ENCODE data around the gene SLC25A30.

DNA sequence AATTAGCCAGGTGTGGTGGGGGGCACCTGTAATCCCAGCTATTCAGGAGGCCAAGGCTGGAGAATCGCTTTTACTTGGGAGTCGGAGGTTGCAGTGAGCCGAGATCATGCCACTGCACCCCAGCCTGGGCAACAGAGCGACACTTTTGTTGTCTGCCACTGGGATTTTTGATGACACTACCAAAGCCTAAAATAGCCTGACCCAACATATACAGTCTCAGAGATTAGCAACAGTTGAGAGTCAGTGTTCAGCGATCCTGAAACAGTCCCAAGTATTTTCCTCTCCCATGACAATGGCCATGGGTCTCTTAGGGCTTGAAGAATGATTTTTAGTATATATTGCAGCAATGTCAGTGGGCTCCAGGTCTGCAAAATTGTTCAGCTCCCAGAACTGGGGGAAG lies 32.9 kb downstream of the SLC25A30 start:
- TF ChIP-seq, protein P1, sequence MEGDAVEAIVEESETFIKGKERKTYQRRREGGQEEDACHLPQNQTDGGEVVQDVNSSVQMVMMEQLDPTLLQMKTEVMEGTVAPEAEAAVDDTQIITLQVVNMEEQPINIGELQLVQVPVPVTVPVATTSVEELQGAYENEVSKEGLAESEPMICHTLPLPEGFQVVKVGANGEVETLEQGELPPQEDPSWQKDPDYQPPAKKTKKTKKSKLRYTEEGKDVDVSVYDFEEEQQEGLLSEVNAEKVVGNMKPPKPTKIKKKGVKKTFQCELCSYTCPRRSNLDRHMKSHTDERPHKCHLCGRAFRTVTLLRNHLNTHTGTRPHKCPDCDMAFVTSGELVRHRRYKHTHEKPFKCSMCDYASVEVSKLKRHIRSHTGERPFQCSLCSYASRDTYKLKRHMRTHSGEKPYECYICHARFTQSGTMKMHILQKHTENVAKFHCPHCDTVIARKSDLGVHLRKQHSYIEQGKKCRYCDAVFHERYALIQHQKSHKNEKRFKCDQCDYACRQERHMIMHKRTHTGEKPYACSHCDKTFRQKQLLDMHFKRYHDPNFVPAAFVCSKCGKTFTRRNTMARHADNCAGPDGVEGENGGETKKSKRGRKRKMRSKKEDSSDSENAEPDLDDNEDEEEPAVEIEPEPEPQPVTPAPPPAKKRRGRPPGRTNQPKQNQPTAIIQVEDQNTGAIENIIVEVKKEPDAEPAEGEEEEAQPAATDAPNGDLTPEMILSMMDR (IDR thresholded peaks at IDR 0.05 in 8 of 11, conservative IDR thresholded peaks at IDR 0.05 in 3 of 11), result no peak
- no peak for TF ChIP-seq POLR2AphosphoS5 (IDR thresholded peaks at IDR 0.05)
- no peak for TF ChIP-seq POLR2A (IDR thresholded peaks at IDR 0.05)
